Liver (tissue), 9 donors: ENCODE measurements around the gene SMPD3. TPM values are rescaled to one million over a fixed set of nuclear protein-coding genes. Genes with fewer than 3 reads are reported as not detected.

Experiments used
- DNase-seq: peaks from one replicate; pipeline ENCODE4 v3.0.0-alpha.2; 2017; ENCODE audit warnings: low spot score
- H3K27ac ChIP-seq, 2 donors: one replicate each; pipeline ENCODE4 v1.7.0; 2013; ENCODE audit warnings: inconsistent platforms in 2 of 2, low read length in 2 of 2, control low read depth in 1 of 2, low read depth in 1 of 2, mild to moderate bottlenecking in 1 of 2
- H3K27me3 ChIP-seq, 4 donors: one replicate each; pipeline versions ENCODE4 v1.6.1 to v1.7.0; 2013; ENCODE audit warnings: low read length in 3 of 4, inconsistent platforms in 1 of 4, mild to moderate bottlenecking in 1 of 4, moderate library complexity in 1 of 4; ENCODE audit not compliant: control insufficient read depth in 4 of 4, insufficient read depth in 4 of 4
- H3K36me3 ChIP-seq, 4 donors: one replicate each; pipeline versions ENCODE4 v1.6.1 to v1.7.0; 2013; ENCODE audit warnings: low read length in 3 of 4, mild to moderate bottlenecking in 3 of 4, low read depth in 1 of 4, moderate library complexity in 1 of 4; ENCODE audit not compliant: control insufficient read depth in 4 of 4, insufficient read depth in 3 of 4
- H3K4me1 ChIP-seq, 4 donors: one replicate each; pipeline versions ENCODE4 v1.6.1 to v1.7.0; 2013; ENCODE audit warnings: low read length in 3 of 4, mild to moderate bottlenecking in 3 of 4, moderate library complexity in 1 of 4; ENCODE audit not compliant: control insufficient read depth in 4 of 4, insufficient read depth in 4 of 4
- H3K4me3 ChIP-seq, 3 donors: one replicate each; pipeline versions ENCODE4 v1.6.1 to v1.7.0; 2013; ENCODE audit warnings: low read length in 3 of 3, control low read depth in 1 of 3, low read depth in 1 of 3, mild to moderate bottlenecking in 1 of 3
- H3K9ac ChIP-seq, 2 donors: one replicate each; pipeline ENCODE4 v1.7.0; 2013; ENCODE audit warnings: low read length in 2 of 2, mild to moderate bottlenecking in 2 of 2, moderate library complexity in 2 of 2, control low read depth in 1 of 2, low read depth in 1 of 2
- H3K9me3 ChIP-seq, 4 donors: one replicate each; pipeline versions ENCODE4 v1.6.1 to v1.7.0; 2013; ENCODE audit warnings: low read length in 3 of 4; ENCODE audit not compliant: control insufficient read depth in 4 of 4
- ATF3 ChIP-seq: IDR thresholded peaks from 2 replicates; pipeline ENCODE4 v1.6.1; 2016; ENCODE audit warnings: antibody characterized with exemption
- CTCF ChIP-seq: fragments of 150-350 bp; IDR thresholded peaks from 2 replicates; pipeline ENCODE4 v1.5.1; 2017; ENCODE audit warnings: improper control_type of control experiment, low read depth, low read length; ENCODE audit not compliant: missing input control
- EGR1 ChIP-seq, 2 donors: IDR thresholded peaks; 2 replicates each; pipeline ENCODE4 v1.6.1; 2016 to 2018; ENCODE audit warnings: antibody characterized with exemption in 2 of 2, low read depth in 2 of 2
- FOXA1 ChIP-seq: IDR thresholded peaks from 2 replicates; pipeline ENCODE4 v1.6.1; 2016; ENCODE audit warnings: antibody characterized with exemption
- FOXA2 ChIP-seq: IDR thresholded peaks from 2 replicates; pipeline ENCODE4 v1.6.1; 2016; ENCODE audit warnings: antibody characterized with exemption
- GABPA ChIP-seq, 2 donors: IDR thresholded peaks in 1 of 2; conservative IDR thresholded peaks in 1 of 2; 2 replicates each; pipeline ENCODE4 v1.6.1; 2016; ENCODE audit warnings: antibody characterized with exemption in 2 of 2, mild to moderate bottlenecking in 1 of 2, moderate library complexity in 1 of 2
- HNF4A ChIP-seq, 2 donors: conservative IDR thresholded peaks; 2 replicates each; pipeline ENCODE4 v1.6.1; 2016; ENCODE audit warnings: antibody characterized with exemption in 2 of 2, mild to moderate bottlenecking in 2 of 2
- HNF4G ChIP-seq: IDR thresholded peaks from 2 replicates; pipeline ENCODE4 v1.6.1; 2016; ENCODE audit warnings: antibody characterized with exemption
- JUND ChIP-seq, 2 donors: IDR thresholded peaks; 2 replicates each; pipeline ENCODE4 v1.6.1; 2016; ENCODE audit warnings: antibody characterized with exemption in 2 of 2
- MAX ChIP-seq: IDR thresholded peaks from 2 replicates; pipeline ENCODE4 v1.6.1; 2016; ENCODE audit warnings: antibody characterized with exemption
- NR2F2 ChIP-seq: IDR thresholded peaks from 2 replicates; pipeline ENCODE4 v1.6.1; 2016; ENCODE audit warnings: antibody characterized with exemption
- RAD21 ChIP-seq, 2 donors: IDR thresholded peaks; 2 replicates each; pipeline ENCODE4 v1.6.1; 2016; ENCODE audit warnings: antibody characterized with exemption in 2 of 2, mild to moderate bottlenecking in 2 of 2
- REST ChIP-seq: IDR thresholded peaks from 2 replicates; pipeline ENCODE4 v1.6.1; 2016; ENCODE audit warnings: antibody characterized with exemption, mild to moderate bottlenecking
- RXRA ChIP-seq, 2 donors: IDR thresholded peaks; 2 replicates each; pipeline ENCODE4 v1.6.1; 2017 to 2018; ENCODE audit warnings: antibody characterized with exemption in 2 of 2, mild to moderate bottlenecking in 1 of 2
- SP1 ChIP-seq: IDR thresholded peaks from 2 replicates; pipeline ENCODE4 v1.6.1; 2018; ENCODE audit warnings: antibody characterized with exemption, mild to moderate bottlenecking
- TAF1 ChIP-seq: conservative IDR thresholded peaks from 2 replicates; pipeline ENCODE4 v1.6.1; 2016; ENCODE audit warnings: antibody characterized with exemption, mild to moderate bottlenecking
- YY1 ChIP-seq: IDR thresholded peaks from 2 replicates; pipeline ENCODE4 v1.6.1; 2016; ENCODE audit warnings: antibody characterized with exemption, mild to moderate bottlenecking
- ZBTB33 ChIP-seq: IDR thresholded peaks from 2 replicates; pipeline ENCODE4 v1.6.1; 2016; ENCODE audit warnings: antibody characterized with exemption
- WGBS: extraction: QIAGEN DNeasy Blood & Tissue Kit; methylation state at CpG from one replicate; pipeline ENCODE4 v1.1.7; 2013; 5-methylcytosine and 5-hydroxymethylcytosine counted together
- polyA plus RNA-seq, 2 donors: library from polyadenylated mRNA; stranded (reverse) in 1 of 2; unstranded in 1 of 2; fragments of 200-250 nt in 1 of 2; fragments of >200 nt in 1 of 2; fragmentation: Nextera tagmentation in 1 of 2; extraction: Ambion mirVana in 1 of 2; gene quantifications; one replicate each; pipeline versions ENCODE4 v1.2.1 to v1.2.3, GENCODE V29; 2013 to 2015
- total RNA-seq, 2 donors: library from RNA; depleted of rRNA; stranded (reverse); fragments of >200 nt; gene quantifications; one replicate each; pipeline ENCODE4 v1.2.3, GENCODE V29; 2014
- donor health status: healthy.
- donor health status: healthy.
- donor health status: healthy.
- donor health status: healthy.
- donor health status: healthy.

SMPD3 gene
- total and polyA plus RNA-seq, 4 donors = 0.33 to 10.6 (median 2.7) TPM

GRCh38 chr16:68388124-68388523, 60.2 kb downstream of the SMPD3 start:
- DNase-seq = no peak
- Histone ChIP-seq H3K9me3 (no peaks in the 10 kb centered on the region), H3K9ac (no peak overlapping the region), H3K4me1 (peaks cover 19 to 49% (median 37%) of the 10 kb centered on the region in 4 donors), H3K27me3 (no peaks in the 10 kb centered on the region), H3K27ac (peak overlapping the region; percentile 72 to 87), H3K36me3 (no peaks in the 10 kb centered on the region), H3K4me3 (no peak overlapping the region)
- TF ChIP-seq YY1 (peak; percentile 49), MAX (peak; percentile 96), NR2F2 (peak; percentile 81), GABPA (IDR thresholded peaks at IDR 0.05 in 1 of 2, conservative IDR thresholded peaks at IDR 0.05 in 1 of 2) (peak in 1 of 2 donors; percentile 61), HNF4G (peak; percentile 74), ATF3 (peak; percentile 45), HNF4A (conservative IDR thresholded peaks at IDR 0.05) (peak; percentile 95 to 97), SP1 (peak; percentile 95), RXRA (IDR thresholded peaks at IDR 0.05) (peak; percentile 99 to 100), FOXA2 (peak; percentile 25), JUND (IDR thresholded peaks at IDR 0.05) (peak; percentile 68 to 84), ZBTB33 (peak; percentile 85), RAD21 (IDR thresholded peaks at IDR 0.05) (peak in 1 of 2 donors; percentile 44), EGR1 (IDR thresholded peaks at IDR 0.05; ENCODE audit: low read depth in 2 of 2) (peak in 1 of 2 donors; percentile 75), TAF1 (no peak), CTCF (no peak), REST (peak; percentile 73), FOXA1 (peak; percentile 63)
- WGBS = 33% methylated on average over 3 of the region's 3 CpGs
